Measurements from ENCODE around the gene TIMM22. TPM values are rescaled to one million over a fixed set of nuclear protein-coding genes. Genes with fewer than 3 reads are reported as not detected.

The TIMM22 gene
- total and polyA plus RNA-seq, 2 donors (not counting 3 experiments of a cell fraction or from before 2014, with no cell fraction given): 19.0 to 19.6 TPM

DNA sequence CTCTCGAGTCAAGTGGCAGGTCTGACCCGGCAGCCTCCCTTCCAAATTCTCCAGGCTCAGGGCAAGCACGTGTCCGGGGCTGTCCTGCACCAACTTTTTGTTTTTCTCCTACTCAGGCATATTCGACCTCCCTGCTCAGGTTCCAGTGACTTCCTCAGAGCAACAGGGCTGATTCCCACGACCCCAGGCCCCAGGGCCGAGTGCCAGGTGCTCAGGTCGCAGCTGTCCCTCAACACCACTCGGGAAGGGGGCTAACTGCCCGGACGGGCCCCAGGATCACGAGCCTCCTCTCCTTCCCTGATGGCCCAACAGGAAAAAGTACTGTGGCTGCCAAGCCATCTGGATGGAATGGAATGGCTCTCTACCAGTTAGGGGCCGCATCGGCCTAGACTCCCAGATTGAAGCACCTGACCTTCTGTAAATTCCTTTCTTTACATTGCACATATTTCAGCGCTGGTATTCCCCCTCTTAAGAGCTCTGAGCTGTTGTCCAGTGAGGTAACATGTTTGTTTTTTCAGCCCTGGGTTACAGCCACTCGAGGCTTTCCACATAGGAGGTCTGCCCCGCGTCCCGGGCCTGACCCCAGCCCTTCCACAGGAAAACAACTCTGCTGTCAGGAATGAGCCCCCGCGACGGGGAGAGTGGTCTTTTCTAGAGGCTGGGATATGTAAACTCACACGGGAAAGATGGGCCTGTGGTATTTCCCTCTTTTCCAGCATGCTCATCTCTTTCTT lies 42.3 kb upstream of the TIMM22 start:
- H3K79me2 ChIP-seq (ENCODE audit: control insufficient read depth, insufficient read depth, low read length): peaks cover 5% of the 10 kb centered on the region
- ChIA-PET CTCF (interaction anchor here (0.9 to 1.0 kb wide), 2 partner anchors 25 to 27 kb away, joined by 3 to 4 read pairs; partner anchors contain the start of gene NXN), POLR2A (interaction anchor here (0.7 kb wide), 1 partner anchor 54 kb away, joined by 6 read pairs; no protein-coding TSS in a partner anchor)
- H3K9me1 ChIP-seq (replicated peaks; ENCODE audit: control insufficient read depth, extremely low read depth, insufficient read depth, low read length): no peaks in the 10 kb centered on the region
- H3K36me3 ChIP-seq (ENCODE audit: control insufficient read depth in 2 of 2, extremely low read depth in 1 of 2, insufficient read depth in 2 of 2, low read length in 2 of 2): peaks cover 0 to 3% of the 10 kb centered on the region in 2 experiments
- no peak overlapping the region for H3K4me2 ChIP-seq (ENCODE audit: insufficient read depth, low read length)
- H4K20me1 ChIP-seq (replicated peaks; ENCODE audit: control insufficient read depth, extremely low read depth, insufficient read depth, low read length): no peaks in the 10 kb centered on the region
- peaks cover 5% of the 10 kb centered on the region for H3K4me1 ChIP-seq (ENCODE audit: control insufficient read depth, extremely low read depth, insufficient read depth, low read length)
- peak; percentile 71 for FAIRE-seq
- H3K9ac ChIP-seq (replicated peaks; ENCODE audit: extremely low read depth, insufficient read depth, low read length): no peak overlapping the region
- no peak for TF ChIP-seq EZH2 (IDR thresholded peaks at IDR 0.05; ENCODE audit: borderline replicate concordance, low read depth, low read length, severe bottlenecking)
- TF ChIP-seq GATA2 (IDR thresholded peaks at IDR 0.05; ENCODE audit: insufficient read depth, insufficient read length, low read depth, low read length): no peak
- TF ChIP-seq POLR2A (IDR thresholded peaks at IDR 0.05; ENCODE audit: low read depth, low read length): no peak
- TF ChIP-seq POLR2AphosphoS5 (IDR thresholded peaks at IDR 0.05; ENCODE audit: insufficient read depth, low read depth, low read length): no peak
- TF ChIP-seq MYC (IDR thresholded peaks at IDR 0.05; ENCODE audit: low read depth, low read length): no peak
- TF ChIP-seq, protein P1, sequence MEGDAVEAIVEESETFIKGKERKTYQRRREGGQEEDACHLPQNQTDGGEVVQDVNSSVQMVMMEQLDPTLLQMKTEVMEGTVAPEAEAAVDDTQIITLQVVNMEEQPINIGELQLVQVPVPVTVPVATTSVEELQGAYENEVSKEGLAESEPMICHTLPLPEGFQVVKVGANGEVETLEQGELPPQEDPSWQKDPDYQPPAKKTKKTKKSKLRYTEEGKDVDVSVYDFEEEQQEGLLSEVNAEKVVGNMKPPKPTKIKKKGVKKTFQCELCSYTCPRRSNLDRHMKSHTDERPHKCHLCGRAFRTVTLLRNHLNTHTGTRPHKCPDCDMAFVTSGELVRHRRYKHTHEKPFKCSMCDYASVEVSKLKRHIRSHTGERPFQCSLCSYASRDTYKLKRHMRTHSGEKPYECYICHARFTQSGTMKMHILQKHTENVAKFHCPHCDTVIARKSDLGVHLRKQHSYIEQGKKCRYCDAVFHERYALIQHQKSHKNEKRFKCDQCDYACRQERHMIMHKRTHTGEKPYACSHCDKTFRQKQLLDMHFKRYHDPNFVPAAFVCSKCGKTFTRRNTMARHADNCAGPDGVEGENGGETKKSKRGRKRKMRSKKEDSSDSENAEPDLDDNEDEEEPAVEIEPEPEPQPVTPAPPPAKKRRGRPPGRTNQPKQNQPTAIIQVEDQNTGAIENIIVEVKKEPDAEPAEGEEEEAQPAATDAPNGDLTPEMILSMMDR (IDR thresholded peaks at IDR 0.05; ENCODE audit: extremely low read depth in 1 of 2, insufficient read depth in 1 of 2, low read depth in 1 of 2, low read length in 2 of 2): no peak
- intact Hi-C loops (cut with micrococcal nuclease) (loop anchor here (5.0 kb wide), 1 partner anchor 37 kb away; no protein-coding TSS in a partner anchor), dilution Hi-C loops (cut with MboI; ENCODE audit: extremely low pct_ligation_motif_present, low sequenced_read_pairs) (no loop called here)
- H3K9me3 ChIP-seq (replicated peaks; ENCODE audit: control insufficient read depth, insufficient read depth, low read length): no peaks in the 10 kb centered on the region
- H3K27me3 ChIP-seq (ENCODE audit: control insufficient read depth in 2 of 2, insufficient read depth in 2 of 2, low read length in 2 of 2): no peaks in the 10 kb centered on the region
- peak; percentile 97 for DNase-seq (ENCODE audit: low read depth, low spot score)
- no TSS peak for BruUV-seq (replicated peaks)
- H3K4me3 ChIP-seq (replicated peaks in 1 of 3; ENCODE audit: insufficient read depth in 1 of 3, low read depth in 1 of 3, low read length in 3 of 3): no peak overlapping the region
- H2AFZ ChIP-seq (ENCODE audit: low read depth, low read length): no peak overlapping the region
- peak overlapping the region; percentile 59 for H3K27ac ChIP-seq (ENCODE audit: insufficient read depth, low read depth, low read length)
